Measurements from ENCODE around the gene HS3ST2. TPM values are rescaled to one million over a fixed set of nuclear protein-coding genes. Genes with fewer than 3 reads are reported as not detected.
"Not testable (repeated sequence)": the region's sequence is repeated elsewhere in the genome, so short reads cannot be mapped to it uniquely, and the experiment has no call there.

HS3ST2 gene
- total RNA-seq, 1 donor from 2014 or later = 11.8 TPM

- H3K9me3 ChIP-seq = no peaks in the 10 kb centered on the region
- no peaks in the 10 kb centered on the region for H3K4me1 ChIP-seq
- intact Hi-C loops (cut with DNase I) = loop anchor here (10.0 kb wide), 1 partner anchor 537 kb away; no protein-coding TSS in a partner anchor
- peak in 1 of 2 donors; percentile 22 for DNase-seq (ENCODE audit: extremely low spot score in 2 of 2)
- no peaks in the 10 kb centered on the region for H3K27me3 ChIP-seq
- H3K27ac ChIP-seq = no peak overlapping the region
- no peak overlapping the region for H3K4me3 ChIP-seq
- H3K36me3 ChIP-seq = no peaks in the 10 kb centered on the region
- TF ChIP-seq CTCF (IDR thresholded peaks at IDR 0.05) (no peak), POLR2A (IDR thresholded peaks at IDR 0.05) (no peak), POLR2AphosphoS5 (IDR thresholded peaks at IDR 0.05; ENCODE audit: insufficient read depth in 1 of 2, low read depth in 1 of 2) (no peak)
These were observed 84.2 kb downstream of the HS3ST2 start for GRCh38 chr16:22898131-22898530.

GRCh38 chr16:22898874-22899348, 84.9 kb downstream of the HS3ST2 start:
- intact Hi-C loops (cut with DNase I) = loop anchor here (10.0 kb wide), 1 partner anchor 536 kb away; no protein-coding TSS in a partner anchor
- no peaks in the 10 kb centered on the region for H3K27me3 ChIP-seq
- no peaks in the 10 kb centered on the region for H3K9me3 ChIP-seq
- H3K36me3 ChIP-seq = no peaks in the 10 kb centered on the region
- no peak overlapping the region for H3K27ac ChIP-seq
- H3K4me3 ChIP-seq = no peak overlapping the region
- TF ChIP-seq POLR2A (IDR thresholded peaks at IDR 0.05) (no peak), CTCF (IDR thresholded peaks at IDR 0.05) (peak in 2 of 3 experiments; percentile 47 to 59)
- H3K4me1 ChIP-seq = no peaks in the 10 kb centered on the region
- no peak for DNase-seq (ENCODE audit: extremely low spot score in 2 of 2)

- H3K4me3 ChIP-seq; H3K36me3 ChIP-seq; H3K9me3 ChIP-seq; H3K4me1 ChIP-seq; H3K27me3 ChIP-seq; H3K27ac ChIP-seq; DNase-seq (ENCODE audit: extremely low spot score in 2 of 2): not testable (repeated sequence)
- intact Hi-C loops (cut with DNase I) = loop anchor here (10.0 kb wide), 1 partner anchor 535 kb away; no protein-coding TSS in a partner anchor
These were observed 85.6 kb downstream of the HS3ST2 start for GRCh38 chr16:22899567-22899966.

GRCh38 chr16:22900863-22901262, 86.9 kb downstream of the HS3ST2 start:
- intact Hi-C loops (cut with DNase I) = no loop called here
- no peak overlapping the region for H3K27ac ChIP-seq
- no peaks in the 10 kb centered on the region for H3K4me1 ChIP-seq
- H3K4me3 ChIP-seq = no peak overlapping the region
- no peak for DNase-seq (ENCODE audit: extremely low spot score in 2 of 2)
- H3K9me3 ChIP-seq = no peaks in the 10 kb centered on the region
- no peak for TF ChIP-seq CTCF (IDR thresholded peaks at IDR 0.05)
- TF ChIP-seq POLR2AphosphoS5 (IDR thresholded peaks at IDR 0.05; ENCODE audit: insufficient read depth in 1 of 2, low read depth in 1 of 2) = no peak
- no peak for TF ChIP-seq POLR2A (IDR thresholded peaks at IDR 0.05)
- no peaks in the 10 kb centered on the region for H3K27me3 ChIP-seq
- no peaks in the 10 kb centered on the region for H3K36me3 ChIP-seq

GRCh38 chr16:22901563-22901962, 87.6 kb downstream of the HS3ST2 start:
- Histone ChIP-seq H3K27me3 (no peaks in the 10 kb centered on the region), H3K27ac (no peak overlapping the region), H3K4me1 (no peaks in the 10 kb centered on the region), H3K36me3 (no peaks in the 10 kb centered on the region), H3K4me3 (no peak overlapping the region), H3K9me3 (no peaks in the 10 kb centered on the region)
- intact Hi-C loops (cut with DNase I) = no loop called here
- TF ChIP-seq POLR2AphosphoS5 (IDR thresholded peaks at IDR 0.05; ENCODE audit: insufficient read depth in 1 of 2, low read depth in 1 of 2) (no peak), POLR2A (IDR thresholded peaks at IDR 0.05) (no peak), CTCF (IDR thresholded peaks at IDR 0.05) (no peak)
- DNase-seq (ENCODE audit: extremely low spot score in 2 of 2) = no peak

Measured in vagina (tissue), 2 donors.